K562 treated with DMSO at 1 percent for 48 hours (cell line): ENCODE data around the gene RNU4-1. TPM values are rescaled to one million over a fixed set of nuclear protein-coding genes. Genes with fewer than 3 reads are reported as not detected.

Experiments used
- total RNA-seq: library from RNA; unstranded; fragments of 300-600 nt; gene quantifications from 2 replicates; pipeline ENCODE4 v1.2.3, GENCODE V29; 2022; ENCODE audit warnings: low replicate concordance; ENCODE audit errors: extremely low read depth

RNU4-1 gene
- not detected in 2 replicates for total RNA-seq

GRCh38 chr12:120292661-120293531, at the start of gene RNU4-1:
TSS of gene RNU4-1 (minus strand) at chr12:120293237.

GRCh38 chr12:120327593-120327992, 34.6 kb upstream of the RNU4-1 start, which contains the start of gene PLA2G1B:
TSS of gene PLA2G1B (minus strand) at chr12:120327779. CDS start at chr12:120327753, 26 bp downstream.

GRCh38 chr12:120301962-120302815, 9.2 kb upstream of the RNU4-1 start, which contains the start of gene SIRT4:
TSS of gene SIRT4 (plus strand) at chr12:120302321. CDS start at chr12:120303562, 1,241 bp downstream.

GRCh38 chr12:120265473-120266179, 27.4 kb downstream of the RNU4-1 start, which contains the start of gene PXN:
TSS of gene PXN (minus strand) at chr12:120265730. CDS start at chr12:120265629, 101 bp downstream.

Other genes starting within 250 kb of the RNU4-1 start
- gene RAB35, start 176.5 kb downstream of the RNU4-1 start, total RNA-seq: not detected in 2 replicates
- not detected in 2 replicates for gene GCN1, start 98.5 kb downstream of the RNU4-1 start, total RNA-seq
- gene RPLP0, start 92.1 kb downstream of the RNU4-1 start, total RNA-seq: 3,796 and 8,949 TPM in 2 replicates
- gene PXN, start 27.5 kb downstream of the RNU4-1 start, total RNA-seq: not detected in 2 replicates
- gene RNU4-2, start 1.3 kb downstream of the RNU4-1 start, total RNA-seq: not detected in 2 replicates
- not detected in 2 replicates for gene SIRT4, start 9.1 kb upstream of the RNU4-1 start, total RNA-seq
- not detected in 2 replicates for gene PLA2G1B, start 34.5 kb upstream of the RNU4-1 start, total RNA-seq
- not detected in 2 replicates for gene MSI1, start 75.9 kb upstream of the RNU4-1 start, total RNA-seq
- not detected in 2 replicates for gene COX6A1, start 144.9 kb upstream of the RNU4-1 start, total RNA-seq
- gene TRIAP1, start 153.1 kb upstream of the RNU4-1 start, total RNA-seq: not detected in 2 replicates
- gene GATC, start 153.2 kb upstream of the RNU4-1 start, total RNA-seq: not detected in 2 replicates
- not detected in 2 replicates for gene SRSF9, start 176.5 kb upstream of the RNU4-1 start, total RNA-seq
- gene DYNLL1, start 202.9 kb upstream of the RNU4-1 start, total RNA-seq: not detected in 2 replicates
- not detected in 2 replicates for gene COQ5, start 235.9 kb upstream of the RNU4-1 start, total RNA-seq
- gene RNF10, start 241.1 kb upstream of the RNU4-1 start, total RNA-seq: not detected in 2 replicates